ENCODE measurements around the gene FGGY.

FGGY gene

GRCh38 chr1:59366346-59366745, 69.5 kb downstream of the FGGY start:
- TF ChIP-seq, protein P1, sequence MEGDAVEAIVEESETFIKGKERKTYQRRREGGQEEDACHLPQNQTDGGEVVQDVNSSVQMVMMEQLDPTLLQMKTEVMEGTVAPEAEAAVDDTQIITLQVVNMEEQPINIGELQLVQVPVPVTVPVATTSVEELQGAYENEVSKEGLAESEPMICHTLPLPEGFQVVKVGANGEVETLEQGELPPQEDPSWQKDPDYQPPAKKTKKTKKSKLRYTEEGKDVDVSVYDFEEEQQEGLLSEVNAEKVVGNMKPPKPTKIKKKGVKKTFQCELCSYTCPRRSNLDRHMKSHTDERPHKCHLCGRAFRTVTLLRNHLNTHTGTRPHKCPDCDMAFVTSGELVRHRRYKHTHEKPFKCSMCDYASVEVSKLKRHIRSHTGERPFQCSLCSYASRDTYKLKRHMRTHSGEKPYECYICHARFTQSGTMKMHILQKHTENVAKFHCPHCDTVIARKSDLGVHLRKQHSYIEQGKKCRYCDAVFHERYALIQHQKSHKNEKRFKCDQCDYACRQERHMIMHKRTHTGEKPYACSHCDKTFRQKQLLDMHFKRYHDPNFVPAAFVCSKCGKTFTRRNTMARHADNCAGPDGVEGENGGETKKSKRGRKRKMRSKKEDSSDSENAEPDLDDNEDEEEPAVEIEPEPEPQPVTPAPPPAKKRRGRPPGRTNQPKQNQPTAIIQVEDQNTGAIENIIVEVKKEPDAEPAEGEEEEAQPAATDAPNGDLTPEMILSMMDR (IDR thresholded peaks at IDR 0.05; ENCODE audit: borderline replicate concordance, control extremely low read depth, extremely low read depth, insufficient read depth, missing control alignments): no peak
- in situ Hi-C loops (cut with MboI; ENCODE audit: low sequenced_read_pairs, unreplicated experiment): no loop called here
- no peak for DNase-seq (ENCODE audit: low spot score)

DNA sequence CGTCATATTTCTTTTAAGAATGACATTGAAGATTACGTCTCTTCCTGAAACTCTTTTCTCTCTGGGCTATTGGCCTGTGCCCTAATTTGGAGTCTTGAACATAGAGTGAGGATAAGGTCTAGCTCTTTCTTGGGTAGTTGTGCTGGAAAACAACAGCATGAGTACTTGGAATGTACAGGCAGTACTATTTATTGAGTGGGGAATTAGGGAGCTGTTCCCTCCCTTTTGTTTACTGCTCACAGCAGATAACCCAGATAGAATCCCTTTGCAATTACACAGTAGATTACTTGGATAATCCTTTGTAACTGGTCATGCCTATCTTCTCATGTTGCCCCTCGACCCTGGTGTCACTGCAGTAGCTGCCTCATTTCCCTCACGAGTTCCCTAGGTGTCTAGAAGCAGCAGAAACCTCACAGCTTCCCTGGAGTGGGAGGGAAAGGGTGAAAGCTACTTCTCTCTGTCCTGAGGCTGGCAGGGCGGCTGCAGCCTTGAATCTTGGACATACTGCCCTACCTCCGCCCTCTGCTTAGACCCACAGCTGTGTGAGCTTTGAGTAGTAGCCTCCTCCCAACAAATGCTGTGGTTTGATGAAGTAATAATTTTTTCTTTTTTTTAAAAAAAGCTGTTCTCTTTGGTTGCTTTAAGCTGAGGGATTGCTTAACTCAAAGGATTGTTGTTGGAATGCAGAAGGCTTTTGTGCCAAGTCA, 70.6 kb downstream of the FGGY start:
- TF ChIP-seq, protein P1 (IDR thresholded peaks at IDR 0.05; ENCODE audit: borderline replicate concordance, control extremely low read depth, extremely low read depth, insufficient read depth, missing control alignments): no peak
- DNase-seq (ENCODE audit: low spot score): no peak
- in situ Hi-C loops (cut with MboI; ENCODE audit: low sequenced_read_pairs, unreplicated experiment): no loop called here

DNA sequence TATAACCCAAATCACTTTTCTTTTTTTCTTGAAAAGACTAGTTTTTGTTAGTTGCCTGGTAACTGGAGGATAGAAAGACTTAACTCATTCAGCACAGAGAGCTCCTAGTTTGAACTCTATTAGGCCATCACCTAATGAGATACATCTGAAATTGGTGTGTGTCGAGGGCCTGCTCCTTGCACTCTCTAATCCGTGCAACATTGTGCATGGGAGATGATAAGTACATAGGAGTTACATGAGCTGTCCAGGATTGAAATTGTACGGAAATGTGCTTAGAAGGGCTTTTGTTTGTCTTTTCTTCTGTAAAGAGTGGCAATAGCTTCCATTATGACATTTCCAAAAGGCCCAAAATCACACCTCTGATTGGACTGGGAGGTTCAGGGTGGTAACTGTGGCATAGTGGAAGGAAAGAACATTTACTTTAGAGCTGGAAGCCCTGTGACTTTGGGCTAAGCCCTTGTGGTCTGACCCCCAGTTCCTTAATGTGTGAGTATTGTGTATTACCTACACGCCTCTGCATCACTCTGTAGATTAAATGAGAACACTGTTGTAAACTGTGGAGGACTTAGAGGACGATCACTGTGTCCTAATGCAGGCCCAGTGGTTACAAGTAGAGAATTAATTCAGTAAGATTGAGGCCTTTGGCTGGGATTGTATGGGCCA, 71.2 kb downstream of the FGGY start:
- TF ChIP-seq, protein P1 (IDR thresholded peaks at IDR 0.05; ENCODE audit: borderline replicate concordance, control extremely low read depth, extremely low read depth, insufficient read depth, missing control alignments): no peak
- DNase-seq (ENCODE audit: low spot score): no peak
- in situ Hi-C loops (cut with MboI; ENCODE audit: low sequenced_read_pairs, unreplicated experiment): no loop called here

DNA sequence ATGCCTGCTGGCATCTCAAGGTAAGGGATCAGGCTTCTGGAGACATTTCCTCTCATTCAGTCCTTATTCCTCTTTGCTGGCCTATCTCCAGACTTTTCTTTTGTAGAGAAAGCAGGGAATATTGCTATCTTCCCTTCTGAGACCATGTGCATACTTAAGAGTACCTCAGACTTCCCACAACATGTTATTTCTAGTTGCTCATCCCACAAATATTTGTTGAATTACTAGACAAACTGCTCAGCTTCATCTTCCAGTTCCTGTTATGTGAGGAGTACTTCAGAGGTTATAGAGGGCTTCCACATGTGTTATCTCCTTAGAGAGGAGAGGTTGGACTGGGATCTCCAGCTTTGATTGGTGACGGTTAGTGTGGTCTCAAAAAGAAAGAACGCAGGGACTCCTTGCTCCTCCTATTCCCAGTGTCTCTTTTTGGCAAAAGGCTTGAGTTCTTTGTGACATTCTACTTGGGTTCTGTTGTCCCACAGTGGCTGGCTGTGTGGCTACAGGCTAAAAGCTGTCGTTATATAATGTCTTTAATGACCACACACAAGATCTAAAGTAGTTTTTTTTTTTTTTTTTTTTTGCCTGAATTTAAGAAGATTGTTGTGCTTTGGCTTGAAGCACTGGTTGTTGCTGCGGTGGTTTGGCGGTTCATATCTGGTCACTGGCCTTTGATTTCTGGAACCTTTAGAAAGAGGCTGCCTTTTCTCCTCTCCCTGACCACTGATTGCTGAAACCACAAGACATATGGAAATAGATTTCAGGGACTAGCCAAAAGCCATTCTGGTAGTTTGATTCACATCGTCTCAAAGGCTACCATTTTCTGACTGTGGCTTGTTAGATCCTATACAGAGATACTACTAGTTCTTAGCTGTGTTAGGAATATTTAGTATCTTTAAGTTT, 78.7 kb downstream of the FGGY start:
- DNase-seq (ENCODE audit: low spot score): no peak
- in situ Hi-C loops (cut with MboI; ENCODE audit: low sequenced_read_pairs, unreplicated experiment): no loop called here
- TF ChIP-seq, protein P1 (IDR thresholded peaks at IDR 0.05; ENCODE audit: borderline replicate concordance, control extremely low read depth, extremely low read depth, insufficient read depth, missing control alignments): no peak

GRCh38 chr1:59377350-59377904, 80.5 kb downstream of the FGGY start:
- no peak for DNase-seq (ENCODE audit: low spot score)
- TF ChIP-seq, protein P1 (IDR thresholded peaks at IDR 0.05; ENCODE audit: borderline replicate concordance, control extremely low read depth, extremely low read depth, insufficient read depth, missing control alignments): no peak
- in situ Hi-C loops (cut with MboI; ENCODE audit: low sequenced_read_pairs, unreplicated experiment): no loop called here

Measured in GM13976 (cell line).